ENCODE measurements around the gene EYS. TPM values are rescaled to one million over a fixed set of nuclear protein-coding genes. Genes with fewer than 3 reads are reported as not detected.

The EYS gene
- total RNA-seq, 1 experiment from 2014 or later, result 0.87 TPM

GRCh38 chr6:63690221-63690620 is 2016.8 kb downstream of the EYS start:
- DNase-seq (ENCODE audit: low read depth), result no peak

- no peak for DNase-seq (ENCODE audit: low read depth)
Observed at GRCh38 chr6:63689421-63689820, 2017.6 kb downstream of the EYS start.

GRCh38 chr6:63685446-63686379 is 2021.3 kb downstream of the EYS start:
- DNase-seq (ENCODE audit: low read depth), result no peak

GRCh38 chr6:63683071-63683603 is 2023.9 kb downstream of the EYS start:
- DNase-seq (ENCODE audit: low read depth), result no peak

GRCh38 chr6:63677282-63677681 is 2029.7 kb downstream of the EYS start:
- DNase-seq (ENCODE audit: low read depth), result no peak

- no peak for DNase-seq (ENCODE audit: low read depth)
Observed at GRCh38 chr6:63676412-63677114, 2030.5 kb downstream of the EYS start.

GRCh38 chr6:63675138-63675537 is 2031.9 kb downstream of the EYS start:
- DNase-seq (ENCODE audit: low read depth), result no peak

- DNase-seq (ENCODE audit: low read depth), result no peak
Observed at GRCh38 chr6:63674635-63675034, 2032.4 kb downstream of the EYS start.

GRCh38 chr6:63673692-63674091 is 2033.3 kb downstream of the EYS start:
- DNase-seq (ENCODE audit: low read depth), result no peak

- DNase-seq (ENCODE audit: low read depth), result no peak
Observed at GRCh38 chr6:63672582-63673129, 2034.4 kb downstream of the EYS start.

GRCh38 chr6:63671098-63671754 is 2035.8 kb downstream of the EYS start:
- DNase-seq (ENCODE audit: low read depth), result no peak

Data from HT1080 (cell line).